ENCODE measurements around the gene CLIP2.

- TF ChIP-seq CTCF (IDR thresholded peaks at IDR 0.05) (no peak), POLR2AphosphoS5 (IDR thresholded peaks at IDR 0.05; ENCODE audit: insufficient read depth in 1 of 2, low read depth in 1 of 2) (no peak), POLR2A (IDR thresholded peaks at IDR 0.05) (no peak)
Measured at GRCh38 chr7:74364061-74364460, 74.9 kb downstream of the CLIP2 start.

Data from vagina (tissue), 2 donors.